ENCODE measurements around the gene SLC18B1. TPM values are rescaled to one million over a fixed set of nuclear protein-coding genes. Genes with fewer than 3 reads are reported as not detected.

The SLC18B1 gene
- total RNA-seq, 1 experiment from 2014 or later: 24.1 TPM

DNA sequence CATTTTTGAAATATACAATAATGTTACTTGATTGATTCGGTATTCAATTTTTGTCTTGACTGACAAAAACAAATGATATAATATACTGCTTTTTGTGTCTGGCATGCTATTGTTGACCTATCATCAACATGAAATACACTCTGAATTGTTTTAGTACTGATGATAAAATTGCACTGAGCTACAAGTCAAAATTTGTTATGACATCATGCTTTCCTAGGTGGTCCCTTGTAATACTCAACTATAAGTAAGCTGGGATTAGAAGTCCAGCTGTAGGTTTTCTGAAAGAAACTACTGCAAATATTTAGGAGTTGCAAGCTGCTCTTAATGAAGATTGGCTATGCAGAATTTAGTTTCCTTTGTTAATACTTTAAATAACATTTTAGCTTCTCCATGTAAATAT lies 32.9 kb downstream of the SLC18B1 start (continued):
- TF ChIP-seq OVOL2 (CRISPR knock-in tag; IDR thresholded peaks at IDR 0.05; ENCODE audit: borderline replicate concordance): no peak
- TF ChIP-seq, protein P1, sequence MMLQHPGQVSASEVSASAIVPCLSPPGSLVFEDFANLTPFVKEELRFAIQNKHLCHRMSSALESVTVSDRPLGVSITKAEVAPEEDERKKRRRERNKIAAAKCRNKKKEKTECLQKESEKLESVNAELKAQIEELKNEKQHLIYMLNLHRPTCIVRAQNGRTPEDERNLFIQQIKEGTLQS (CRISPR knock-in tag; conservative IDR thresholded peaks at IDR 0.05): no peak

DNA sequence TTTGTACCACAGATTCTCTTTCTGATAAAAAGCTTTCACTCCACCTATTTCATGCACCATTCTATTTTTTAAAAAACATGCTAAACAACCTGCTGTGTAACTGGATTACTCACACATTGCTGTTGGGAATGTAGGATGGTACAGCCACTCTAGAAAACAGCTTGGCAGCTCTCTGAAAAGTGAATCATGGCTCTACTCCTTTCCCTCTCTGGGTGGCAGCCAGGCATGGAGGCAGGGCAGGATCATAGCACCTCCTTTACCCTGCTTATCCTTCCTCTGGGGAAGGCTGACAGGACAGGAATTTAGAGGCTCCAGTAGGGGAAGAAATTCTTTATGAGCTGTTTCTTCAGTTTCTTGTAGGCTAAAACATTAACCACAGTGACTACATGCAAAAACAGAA lies 34.1 kb downstream of the SLC18B1 start:
- no peaks in the 10 kb centered on the region for H3K9me3 Mint-ChIP-seq
- TF ChIP-seq, protein P2, sequence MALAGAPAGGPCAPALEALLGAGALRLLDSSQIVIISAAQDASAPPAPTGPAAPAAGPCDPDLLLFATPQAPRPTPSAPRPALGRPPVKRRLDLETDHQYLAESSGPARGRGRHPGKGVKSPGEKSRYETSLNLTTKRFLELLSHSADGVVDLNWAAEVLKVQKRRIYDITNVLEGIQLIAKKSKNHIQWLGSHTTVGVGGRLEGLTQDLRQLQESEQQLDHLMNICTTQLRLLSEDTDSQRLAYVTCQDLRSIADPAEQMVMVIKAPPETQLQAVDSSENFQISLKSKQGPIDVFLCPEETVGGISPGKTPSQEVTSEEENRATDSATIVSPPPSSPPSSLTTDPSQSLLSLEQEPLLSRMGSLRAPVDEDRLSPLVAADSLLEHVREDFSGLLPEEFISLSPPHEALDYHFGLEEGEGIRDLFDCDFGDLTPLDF (CRISPR knock-in tag; IDR thresholded peaks at IDR 0.05): no peak
- TF ChIP-seq, protein P3, sequence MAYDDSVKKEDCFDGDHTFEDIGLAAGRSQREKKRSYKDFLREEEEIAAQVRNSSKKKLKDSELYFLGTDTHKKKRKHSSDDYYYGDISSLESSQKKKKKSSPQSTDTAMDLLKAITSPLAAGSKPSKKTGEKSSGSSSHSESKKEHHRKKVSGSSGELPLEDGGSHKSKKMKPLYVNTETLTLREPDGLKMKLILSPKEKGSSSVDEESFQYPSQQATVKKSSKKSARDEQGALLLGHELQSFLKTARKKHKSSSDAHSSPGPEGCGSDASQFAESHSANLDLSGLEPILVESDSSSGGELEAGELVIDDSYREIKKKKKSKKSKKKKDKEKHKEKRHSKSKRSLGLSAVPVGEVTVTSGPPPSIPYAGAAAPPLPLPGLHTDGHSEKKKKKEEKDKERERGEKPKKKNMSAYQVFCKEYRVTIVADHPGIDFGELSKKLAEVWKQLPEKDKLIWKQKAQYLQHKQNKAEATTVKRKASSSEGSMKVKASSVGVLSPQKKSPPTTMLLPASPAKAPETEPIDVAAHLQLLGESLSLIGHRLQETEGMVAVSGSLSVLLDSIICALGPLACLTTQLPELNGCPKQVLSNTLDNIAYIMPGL (CRISPR knock-in tag; IDR thresholded peaks at IDR 0.05): no peak
- TF ChIP-seq ZNF423 (CRISPR knock-in tag; IDR thresholded peaks at IDR 0.05): no peak
- TF ChIP-seq ARID4B (CRISPR knock-in tag; IDR thresholded peaks at IDR 0.05; ENCODE audit: borderline replicate concordance): no peak
- no peak for TF ChIP-seq ZNF671 (CRISPR knock-in tag; IDR thresholded peaks at IDR 0.05)
- TF ChIP-seq ATF1 (CRISPR knock-in tag; IDR thresholded peaks at IDR 0.05): no peak
- TF ChIP-seq, protein P4, sequence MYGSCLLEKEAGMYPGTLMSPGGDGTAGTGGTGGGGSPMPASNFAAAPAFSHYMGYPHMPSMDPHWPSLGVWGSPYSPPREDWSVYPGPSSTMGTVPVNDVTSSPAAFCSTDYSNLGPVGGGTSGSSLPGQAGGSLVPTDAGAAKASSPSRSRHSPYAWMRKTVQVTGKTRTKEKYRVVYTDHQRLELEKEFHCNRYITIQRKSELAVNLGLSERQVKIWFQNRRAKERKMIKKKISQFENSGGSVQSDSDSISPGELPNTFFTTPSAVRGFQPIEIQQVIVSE (CRISPR knock-in tag; IDR thresholded peaks at IDR 0.05; ENCODE audit: borderline replicate concordance): no peak
- TF ChIP-seq ZSCAN18 (CRISPR knock-in tag; IDR thresholded peaks at IDR 0.05): no peak
- no peak for TF ChIP-seq IRF1 (CRISPR knock-in tag; IDR thresholded peaks at IDR 0.05)
- no peak for TF ChIP-seq RORB (CRISPR knock-in tag; IDR thresholded peaks at IDR 0.05)
- TF ChIP-seq SMAD4 (CRISPR knock-in tag; IDR thresholded peaks at IDR 0.05): no peak
- no peak for TF ChIP-seq NFATC4 (CRISPR knock-in tag; IDR thresholded peaks at IDR 0.05)
- no peak for TF ChIP-seq ZNF263 (CRISPR knock-in tag; IDR thresholded peaks at IDR 0.05; ENCODE audit: low read depth)
- no peak for TF ChIP-seq AFF4 (CRISPR knock-in tag; IDR thresholded peaks at IDR 0.05; ENCODE audit: borderline replicate concordance)
- TF ChIP-seq NR2C2 (CRISPR knock-in tag; IDR thresholded peaks at IDR 0.05): no peak
- TF ChIP-seq ZNF232 (CRISPR knock-in tag; IDR thresholded peaks at IDR 0.05): no peak
- TF ChIP-seq JAZF1 (CRISPR knock-in tag; IDR thresholded peaks at IDR 0.05): no peak
- TF ChIP-seq SOX15 (CRISPR knock-in tag; IDR thresholded peaks at IDR 0.05): no peak
- no peak for TF ChIP-seq EMX1 (CRISPR knock-in tag; IDR thresholded peaks at IDR 0.05)
- no peak for TF ChIP-seq GRHL2 (CRISPR knock-in tag; IDR thresholded peaks at IDR 0.05; ENCODE audit: insufficient replicate concordance, severe bottlenecking)
- ChIA-PET POLR2A (no interaction called here), CTCF (interaction anchor here (1.7 to 1.9 kb wide), 3 partner anchors 35 to 484 kb away, joined by 5 to 6 read pairs (median 5); partner anchors contain the start of gene SLC18B1)
- H3K4me3 Mint-ChIP-seq: no peak overlapping the region
- no peaks in the 10 kb centered on the region for H3K27me3 Mint-ChIP-seq (ENCODE audit: low read depth)
- ATAC-seq: no peak
- 0 out of 2 replicates have a peak, but pooled peaks cover 3% of the 10 kb centered on the region for H3K4me1 Mint-ChIP-seq
- no peak for DNase-seq (ENCODE audit: low spot score)
- H3K36me3 Mint-ChIP-seq: peaks cover 2% of the 10 kb centered on the region; the same call in 1 of the 2 replicates
- no peak overlapping the region for H3K27ac Mint-ChIP-seq
